Transverse colon (tissue), 3 donors: ENCODE measurements around the gene GAGE12E.
"Not testable (repeated sequence)": the region's sequence is repeated elsewhere in the genome, so short reads cannot be mapped to it uniquely, and the experiment has no call there.

Experiments
- EP300 ChIP-seq: sonication (generic); formaldehyde crosslinking; IDR thresholded peaks from one replicate; pipeline ENCODE4 v1.6.1; 2017; ENCODE audit warnings: antibody characterized with exemption, low read depth
- TF ChIP-seq, protein P1 (sequence below), 5 experiments: fragments of 200-600 bp in 3 of 5; fragments of 450-650 bp in 2 of 5; sonication (generic) in 3 of 5; IDR thresholded peaks; 1 replicate in 2 of 5; 2 replicates in 3 of 5; pipeline ENCODE4 v1.5.1; 2016 to 2017; ENCODE audit warnings: antibody characterized with exemption in 5 of 5, inconsistent platforms in 3 of 5, mild to moderate bottlenecking in 2 of 5, moderate library complexity in 1 of 5

DNA sequence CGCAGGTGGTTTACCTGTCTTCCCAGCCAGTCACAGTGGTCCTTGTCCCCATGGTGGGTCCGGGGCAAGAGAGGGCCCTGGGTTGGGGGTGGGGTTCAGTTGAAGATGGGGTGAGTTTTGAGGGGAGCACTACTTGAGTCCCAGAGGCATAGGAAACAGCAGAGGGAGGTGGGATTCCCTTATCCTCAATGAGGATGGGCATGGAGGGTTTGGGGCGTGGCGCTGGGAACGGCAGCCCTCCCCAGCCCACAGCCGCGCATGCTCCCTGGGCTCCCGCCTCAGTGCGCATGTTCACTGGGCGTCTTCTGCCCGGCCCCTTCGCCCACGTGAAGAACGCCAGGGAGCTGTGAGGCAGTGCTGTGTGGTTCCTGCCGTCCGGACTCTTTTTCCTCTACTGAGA is 19.2 kb upstream of the GAGE12E start, which contains the start of gene GAGE12C:
- TF ChIP-seq, protein P1, sequence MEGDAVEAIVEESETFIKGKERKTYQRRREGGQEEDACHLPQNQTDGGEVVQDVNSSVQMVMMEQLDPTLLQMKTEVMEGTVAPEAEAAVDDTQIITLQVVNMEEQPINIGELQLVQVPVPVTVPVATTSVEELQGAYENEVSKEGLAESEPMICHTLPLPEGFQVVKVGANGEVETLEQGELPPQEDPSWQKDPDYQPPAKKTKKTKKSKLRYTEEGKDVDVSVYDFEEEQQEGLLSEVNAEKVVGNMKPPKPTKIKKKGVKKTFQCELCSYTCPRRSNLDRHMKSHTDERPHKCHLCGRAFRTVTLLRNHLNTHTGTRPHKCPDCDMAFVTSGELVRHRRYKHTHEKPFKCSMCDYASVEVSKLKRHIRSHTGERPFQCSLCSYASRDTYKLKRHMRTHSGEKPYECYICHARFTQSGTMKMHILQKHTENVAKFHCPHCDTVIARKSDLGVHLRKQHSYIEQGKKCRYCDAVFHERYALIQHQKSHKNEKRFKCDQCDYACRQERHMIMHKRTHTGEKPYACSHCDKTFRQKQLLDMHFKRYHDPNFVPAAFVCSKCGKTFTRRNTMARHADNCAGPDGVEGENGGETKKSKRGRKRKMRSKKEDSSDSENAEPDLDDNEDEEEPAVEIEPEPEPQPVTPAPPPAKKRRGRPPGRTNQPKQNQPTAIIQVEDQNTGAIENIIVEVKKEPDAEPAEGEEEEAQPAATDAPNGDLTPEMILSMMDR (IDR thresholded peaks at IDR 0.05), result not testable (repeated sequence)
- TF ChIP-seq EP300, result not testable (repeated sequence)
